Activated T-cell treated with anti-CD3 and anti-CD28 coated beads for 24 hours (primary cell): ENCODE data around the gene SCAI.
"Not testable (repeated sequence)": the region's sequence is repeated elsewhere in the genome, so short reads cannot be mapped to it uniquely, and the experiment has no call there.

Source experiments
- DNase-seq: peaks from one replicate; pipeline ENCODE4 v3.0.0-alpha.2; 2020; ENCODE audit warnings: low read depth

SCAI gene

GRCh38 chr9:125143377-125144090, at the start of gene SCAI:
Gene SCAI, minus strand, starts transcription at chr9:125143528. Its CDS starts 91 bp downstream, at chr9:125143437.
- peak; percentile 98 for DNase-seq

- DNase-seq = no peak
Observed at GRCh38 chr9:125190361-125190801, 47.1 kb upstream of the SCAI start.

DNA sequence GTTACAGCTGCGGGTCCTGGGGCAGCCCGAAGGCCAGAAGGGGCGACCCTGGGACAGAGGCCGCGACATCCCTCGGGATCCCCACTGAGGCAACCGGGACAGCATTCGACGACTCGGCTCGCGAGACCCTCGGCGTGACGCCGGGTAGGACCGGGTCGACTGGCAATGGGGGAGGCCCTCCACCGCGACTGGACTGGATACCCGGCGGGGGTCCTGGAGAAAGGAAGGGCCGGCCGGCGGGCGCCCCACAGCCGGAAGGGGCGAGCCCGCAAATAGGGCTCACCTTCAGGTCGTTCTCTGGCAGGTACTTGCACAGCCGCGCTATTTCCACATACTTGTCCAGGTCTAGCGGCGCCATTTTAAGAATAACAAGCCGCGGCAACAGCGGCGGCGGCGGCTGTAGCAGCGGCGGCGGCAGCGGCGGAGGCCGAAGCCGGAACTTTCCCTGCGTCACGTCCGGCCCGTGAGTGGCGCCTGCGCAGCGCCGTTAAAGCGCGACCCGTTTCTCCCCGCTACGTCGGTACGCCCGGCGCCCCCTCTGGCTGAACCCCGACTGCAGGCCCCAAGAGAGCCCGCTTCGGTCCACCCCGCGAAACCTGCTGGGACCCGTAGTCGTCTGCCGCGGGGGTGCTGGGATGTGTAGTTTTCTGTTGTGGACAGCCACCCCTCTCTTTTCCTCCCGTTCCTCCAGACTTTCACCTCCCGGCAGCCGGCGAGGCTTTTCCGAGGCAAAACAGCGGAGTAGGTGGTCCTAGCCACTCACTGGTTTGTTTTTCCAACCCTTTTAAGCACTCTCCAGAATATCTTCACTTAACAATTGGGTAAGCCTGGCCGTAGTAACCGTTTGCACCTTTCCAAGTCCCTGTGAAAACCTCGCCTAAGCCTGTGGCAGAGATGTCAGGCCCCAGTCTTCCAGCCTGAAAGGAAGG, 46.3 kb upstream of the SCAI start, which contains the start of gene PPP6C:
TSS of gene PPP6C (minus strand) at position 443 of the 929 bp plus-strand sequence. CDS start at position 358, 85 bp downstream.
- peak; percentile 97 for DNase-seq

- DNase-seq = no peak
Observed at GRCh38 chr9:125189011-125189360, 45.7 kb upstream of the SCAI start.

GRCh38 chr9:125183561-125183960, 40.2 kb upstream of the SCAI start:
- no peak for DNase-seq

DNA sequence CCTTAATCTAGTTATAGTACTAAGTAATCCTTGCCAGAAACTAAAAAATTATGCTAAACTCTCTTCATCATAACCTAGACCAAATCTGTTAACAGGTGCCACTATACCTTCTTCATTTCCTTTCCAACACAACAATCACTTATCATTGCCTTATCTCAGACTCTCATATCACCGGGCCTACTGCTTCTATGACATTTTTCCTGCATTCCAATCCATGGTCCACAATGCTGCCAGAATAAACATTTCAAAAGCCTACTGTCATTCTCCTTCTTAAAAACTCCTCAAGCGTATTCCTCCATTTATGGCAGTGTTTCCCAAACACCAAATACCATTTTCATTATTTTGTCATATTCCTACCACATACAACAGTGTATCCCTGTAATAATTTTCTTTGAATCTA, 39.7 kb upstream of the SCAI start:
- no peak for DNase-seq

DNA sequence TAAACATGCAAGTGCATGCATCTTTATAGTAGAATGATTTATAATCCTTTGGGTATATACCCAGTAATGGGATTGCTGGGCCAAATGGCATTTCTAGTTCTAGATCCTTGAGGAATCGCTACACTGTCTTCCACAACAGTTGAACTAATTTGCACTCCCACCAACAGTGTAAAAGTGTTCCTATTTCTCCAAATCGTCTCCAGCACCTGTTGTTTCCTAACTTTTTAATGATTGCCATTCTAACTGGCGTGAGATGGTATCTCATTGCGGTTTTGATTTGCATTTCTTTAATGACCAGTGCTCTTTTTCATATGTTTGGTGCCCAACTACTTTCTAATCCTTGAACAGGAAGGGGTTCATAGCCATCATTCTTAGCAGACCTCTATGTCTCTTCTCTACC, 38.4 kb upstream of the SCAI start:
- not testable (repeated sequence) for DNase-seq

GRCh38 chr9:125180876-125181275, 37.5 kb upstream of the SCAI start:
- no peak for DNase-seq

DNA sequence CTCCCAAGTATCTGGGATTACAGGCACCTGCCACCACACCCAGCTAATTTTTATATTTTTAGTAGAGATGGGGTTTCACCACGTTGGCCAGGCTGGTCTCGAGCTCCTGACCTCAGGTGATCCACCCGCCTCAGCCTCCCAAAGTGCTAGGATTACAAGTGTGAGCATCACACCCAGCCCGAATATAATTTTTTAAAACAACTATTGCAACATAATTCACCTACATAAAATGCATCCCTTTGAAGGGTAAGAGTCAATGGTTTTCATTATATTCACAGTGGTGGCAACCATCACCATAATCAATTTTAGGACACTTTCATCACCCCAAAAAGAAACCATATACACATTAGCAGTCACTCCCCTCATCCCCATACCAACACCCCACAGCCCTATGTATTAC, 36.4 kb upstream of the SCAI start:
- DNase-seq = not testable (repeated sequence)

DNA sequence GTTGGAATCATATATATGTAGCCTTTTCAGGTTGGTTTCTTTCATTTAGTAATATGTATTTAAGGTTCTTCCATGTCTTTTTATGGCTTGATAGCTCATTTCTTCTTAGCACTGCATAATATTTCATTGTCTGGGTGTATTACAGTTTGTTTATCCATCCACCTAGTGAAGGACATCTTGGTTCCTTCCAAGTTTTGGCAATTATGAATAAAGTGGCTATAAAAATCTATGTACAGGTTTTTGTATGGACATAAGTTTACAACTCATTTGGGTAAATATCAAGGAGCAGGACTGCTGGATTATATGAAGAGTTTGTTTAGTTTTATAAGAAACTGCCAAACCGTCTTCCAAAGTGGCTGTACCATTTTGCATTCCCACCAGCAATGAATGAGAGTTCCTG, 34.6 kb upstream of the SCAI start:
- no peak for DNase-seq

- no peak for DNase-seq
Observed at GRCh38 chr9:125176636-125177035, 33.3 kb upstream of the SCAI start.

GRCh38 chr9:125172031-125172755, 28.9 kb upstream of the SCAI start:
- DNase-seq = no peak

GRCh38 chr9:125169895-125170294, 26.6 kb upstream of the SCAI start:
- DNase-seq = no peak

DNA sequence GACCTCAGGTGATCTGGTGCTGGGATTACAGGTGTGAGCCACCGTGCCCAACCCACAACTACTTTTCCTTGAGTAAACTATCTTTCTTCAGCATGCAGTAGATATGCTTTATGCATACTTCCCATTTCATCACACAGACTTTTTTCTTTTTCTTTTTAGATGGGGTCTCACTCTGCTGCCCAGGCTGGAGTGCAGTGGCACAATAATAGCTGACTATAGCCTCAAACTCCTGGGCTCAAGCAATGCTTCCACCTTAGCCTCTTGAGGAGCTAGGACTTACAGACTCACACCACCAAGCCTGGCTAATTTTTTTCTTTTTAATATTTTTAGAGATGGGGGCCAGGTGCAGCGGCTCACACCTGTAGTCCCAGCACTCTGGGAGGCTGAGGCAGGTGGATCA, 23.4 kb upstream of the SCAI start:
- DNase-seq = no peak

DNA sequence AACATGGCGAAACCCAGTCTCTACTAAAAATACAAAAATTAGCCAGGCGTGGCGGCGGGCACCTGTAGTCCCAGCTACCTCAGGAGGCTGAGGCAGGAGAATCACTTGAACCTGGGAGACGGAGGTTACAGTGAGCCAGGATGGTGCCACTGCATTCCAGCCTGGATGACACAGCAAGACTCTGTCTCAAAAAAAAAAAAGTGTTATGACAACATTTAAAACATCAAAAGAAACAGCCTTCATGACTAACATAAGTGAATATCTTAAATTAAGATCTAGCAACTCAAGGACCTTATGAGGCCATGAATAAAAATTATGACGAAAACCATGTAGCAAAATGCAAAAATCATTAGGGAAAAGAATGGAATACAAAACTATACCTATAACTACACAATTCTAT, 19.6 kb upstream of the SCAI start:
- DNase-seq = not testable (repeated sequence)

DNA sequence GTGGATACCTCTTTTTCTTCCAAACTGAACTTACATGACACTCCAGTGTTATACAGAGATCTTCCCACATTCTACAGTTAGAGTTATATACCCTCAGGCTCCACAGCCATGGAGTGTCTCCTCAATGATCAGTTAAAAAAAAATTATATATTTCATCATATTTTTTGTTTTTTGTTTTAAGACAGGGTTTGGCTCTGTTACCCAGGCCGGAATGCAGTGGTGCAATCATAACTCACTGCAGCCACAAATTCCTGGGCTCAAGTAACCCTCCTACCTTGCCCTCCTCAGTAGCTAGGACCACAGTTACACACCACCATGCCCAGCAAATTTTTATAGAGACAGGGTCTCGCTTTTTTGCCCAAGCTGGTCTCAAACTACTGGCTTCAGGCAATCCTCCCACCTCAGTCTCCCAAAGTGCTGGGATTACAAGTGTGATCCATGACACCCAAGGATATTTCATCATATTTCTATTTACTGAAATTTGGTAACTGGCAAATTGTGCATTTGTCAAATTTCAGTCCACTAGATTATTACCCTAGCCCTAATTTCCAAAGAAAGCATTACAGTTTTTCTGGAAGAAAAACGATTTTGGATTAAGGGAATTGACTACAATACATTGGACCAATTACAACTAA, 18.1 kb upstream of the SCAI start:
- no peak for DNase-seq

DNA sequence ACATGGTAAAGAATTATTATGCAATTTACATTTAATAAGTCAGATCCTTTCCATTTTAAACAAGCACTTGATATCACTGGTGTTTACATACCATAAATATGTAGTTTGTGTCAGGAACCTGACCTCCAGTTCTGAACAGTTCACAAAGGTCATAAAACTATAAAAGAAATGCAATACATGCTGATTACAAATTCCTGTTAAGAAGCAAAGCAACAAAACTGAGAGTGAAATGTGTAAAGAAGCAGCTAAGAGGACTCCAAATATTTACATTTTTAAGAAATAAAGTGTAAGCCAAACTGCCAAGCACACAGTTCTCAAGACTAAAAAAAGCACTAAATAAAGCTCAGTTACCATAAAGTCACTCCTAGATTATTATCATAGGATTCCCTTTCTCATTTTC, 17.4 kb upstream of the SCAI start:
- no peak for DNase-seq

GRCh38 chr9:125156551-125156950, 13.2 kb upstream of the SCAI start:
- DNase-seq = no peak

- no peak for DNase-seq
Observed at GRCh38 chr9:125153712-125154367, 10.5 kb upstream of the SCAI start.

DNA sequence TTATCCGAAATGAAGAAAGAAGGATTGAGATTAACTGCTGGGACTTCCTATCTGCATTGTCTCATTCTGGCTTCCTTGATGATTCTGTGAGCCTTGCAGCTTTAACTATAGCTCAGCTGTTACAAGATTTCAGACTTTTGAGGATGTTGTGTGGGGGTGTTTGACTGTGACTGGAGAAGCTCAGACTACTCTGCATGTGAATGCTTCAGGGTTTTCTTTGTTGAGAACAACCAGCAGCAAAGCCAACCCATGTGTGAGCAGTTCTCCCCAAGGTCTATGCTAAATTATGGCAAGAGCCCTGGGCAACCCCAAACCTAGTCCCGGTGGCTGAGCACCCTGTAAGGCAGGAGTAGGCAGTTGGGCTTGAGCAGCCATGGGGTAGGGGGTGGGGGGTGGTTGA, 8.4 kb upstream of the SCAI start:
- no peak for DNase-seq
